H1 (cell line): ENCODE results near the gene LRRC8D. TPM values are rescaled to one million over a fixed set of nuclear protein-coding genes. Genes with fewer than 3 reads are reported as not detected.

Experiments
- CTCF ChIA-PET: fragments of 300-600 bp; sonication (Branson Sonifier 250); formaldehyde crosslinking; loops from one replicate; lab custom pipeline; 2021; ENCODE audit not compliant: partially characterized antibody; lab: Charles Lee
- POLR2A ChIA-PET: fragments of 300-600 bp; sonication (Branson Sonifier 250); formaldehyde crosslinking; loops from one replicate; lab custom pipeline; 2021; ENCODE audit warnings: inconsistent platforms; ENCODE audit not compliant: partially characterized antibody; lab: Charles Lee
- DNase-seq, 2 experiments: peaks; one replicate each; pipeline versions ENCODE4 v3.0.0 to v3.0.0-alpha.2; 2010 to 2022; ENCODE audit warnings: low spot score in 2 of 2, low read depth in 1 of 2, mixed read lengths in 1 of 2
- FAIRE-seq: peaks from 2 replicates; lab custom pipeline; 2011; peaks lifted over from hg19 to GRCh38; lab: Jason Lieb, UNC
- H2AFZ ChIP-seq: 2 replicates; pipeline ENCODE4 v1.8.1; 2012; ENCODE audit warnings: low read length, inconsistent platforms
- H2AK5ac ChIP-seq: 2 replicates; pipeline ENCODE4 v1.6.1; 2013; ENCODE audit warnings: low read depth, low read length
- H2BK120ac ChIP-seq: replicated peaks from 2 replicates; pipeline ENCODE3; 2013; ENCODE audit warnings: low read depth, low read length, inconsistent platforms
- H2BK12ac ChIP-seq: 2 replicates; pipeline ENCODE4 v1.6.1; 2013; ENCODE audit warnings: low read depth, low read length
- H2BK15ac ChIP-seq: 2 replicates; pipeline ENCODE4 v1.6.1; 2013; ENCODE audit warnings: low read length
- H2BK20ac ChIP-seq: 2 replicates; pipeline ENCODE4 v1.6.1; 2013; ENCODE audit warnings: low read length
- H2BK5ac ChIP-seq: 2 replicates; pipeline ENCODE4 v1.6.1; 2013; ENCODE audit warnings: low read depth, low read length
- H3K14ac ChIP-seq: 2 replicates; pipeline ENCODE4 v1.6.1; 2013; ENCODE audit warnings: inconsistent platforms; ENCODE audit not compliant: insufficient read length
- H3K18ac ChIP-seq: 2 replicates; pipeline ENCODE4 v1.6.1; 2013; ENCODE audit warnings: low read length; ENCODE audit errors: extremely low read depth
- H3K23ac ChIP-seq: 2 replicates; pipeline ENCODE4 v1.6.1; 2013; ENCODE audit warnings: inconsistent platforms; ENCODE audit not compliant: insufficient read length
- H3K23me2 ChIP-seq: 2 replicates; pipeline ENCODE4 v1.6.1; 2013; ENCODE audit warnings: low read depth, low read length
- H3K27ac ChIP-seq: 2 replicates; pipeline ENCODE4 v1.6.1; 2011; ENCODE audit warnings: low read depth, low read length, inconsistent platforms
- H3K27me3 ChIP-seq, 4 experiments: replicated peaks in 1 of 4; 1 replicate in 1 of 4; 2 replicates in 3 of 4; pipeline versions ENCODE4 v1.6.1 to v1.8.1; 2011 to 2013; ENCODE audit warnings: low read length in 3 of 4, mild to moderate bottlenecking in 3 of 4, inconsistent platforms in 2 of 4, mixed read lengths in 2 of 4, moderate library complexity in 1 of 4; ENCODE audit not compliant: control insufficient read depth in 3 of 4, insufficient read depth in 3 of 4; ENCODE audit errors: extremely low read depth in 1 of 4
- H3K36me3 ChIP-seq, 4 experiments: 2 replicates each; pipeline versions ENCODE4 v1.6.1 to v1.8.1; 2011 to 2013; ENCODE audit warnings: mild to moderate bottlenecking in 4 of 4, low read length in 3 of 4, moderate library complexity in 2 of 4, control low read depth in 1 of 4, inconsistent platforms in 1 of 4; ENCODE audit not compliant: insufficient read depth in 4 of 4, control insufficient read depth in 2 of 4
- H3K4ac ChIP-seq: replicated peaks from 2 replicates; pipeline ENCODE3; 2013; ENCODE audit warnings: low read length, low read depth, mixed read lengths, inconsistent platforms; ENCODE audit not compliant: insufficient read length
- H3K4me1 ChIP-seq, 4 experiments: replicated peaks in 1 of 4; 1 replicate in 1 of 4; 2 replicates in 3 of 4; pipeline versions ENCODE4 v1.6.1 to v1.8.1; 2011 to 2013; ENCODE audit warnings: low read length in 3 of 4, inconsistent platforms in 2 of 4, mixed read lengths in 1 of 4; ENCODE audit not compliant: insufficient read depth in 4 of 4, control insufficient read depth in 3 of 4
- H3K4me2 ChIP-seq, 2 experiments: 2 replicates each; pipeline versions ENCODE4 v1.6.1 to v1.8.1; 2011 to 2013; ENCODE audit warnings: low read depth in 2 of 2, low read length in 2 of 2, control low read depth in 1 of 2, inconsistent platforms in 1 of 2, mild to moderate bottlenecking in 1 of 2; ENCODE audit not compliant: insufficient read depth in 1 of 2
- H3K4me3 ChIP-seq, 4 experiments: fragments of 200-600, 300-600 bp in 1 of 4; sonication (generic), shearing (Covaris generic), sonication (Bioruptor Twin) in 1 of 4; 2 replicates each; pipeline versions ENCODE4 v1.5.1 to v1.8.1; 2011 to 2016; ENCODE audit warnings: low read length in 4 of 4, low read depth in 3 of 4, control low read depth in 2 of 4, inconsistent platforms in 2 of 4, mild to moderate bottlenecking in 2 of 4, mixed read lengths in 1 of 4, moderate library complexity in 1 of 4; ENCODE audit not compliant: insufficient read depth in 2 of 4; ENCODE audit errors: extremely low read depth in 1 of 4
- H3K56ac ChIP-seq: replicated peaks from 2 replicates; pipeline ENCODE3; 2013; ENCODE audit warnings: low read depth, mild to moderate bottlenecking, mixed read lengths, low read length, inconsistent platforms; ENCODE audit not compliant: insufficient read length
- H3K79me1 ChIP-seq: 2 replicates; pipeline ENCODE4 v1.6.1; 2013; ENCODE audit warnings: low read depth, low read length, control low read depth
- H3K79me2 ChIP-seq, 2 experiments: 2 replicates each; pipeline versions ENCODE4 v1.6.1 to v1.8.1; 2012 to 2013; ENCODE audit warnings: low read length in 2 of 2, mild to moderate bottlenecking in 2 of 2, inconsistent platforms in 1 of 2; ENCODE audit not compliant: insufficient read depth in 2 of 2, control insufficient read depth in 1 of 2
- H3K9ac ChIP-seq, 4 experiments: replicated peaks in 1 of 4; 1 replicate in 1 of 4; 2 replicates in 3 of 4; pipeline versions ENCODE4 v1.6.1 to v1.8.1; 2011 to 2013; ENCODE audit warnings: low read depth in 3 of 4, low read length in 3 of 4, control low read depth in 2 of 4, mild to moderate bottlenecking in 2 of 4, moderate library complexity in 2 of 4, inconsistent platforms in 1 of 4; ENCODE audit errors: extremely low read depth in 1 of 4
- H3K9me3 ChIP-seq, 2 experiments: 2 replicates each; pipeline versions ENCODE4 v1.6.1 to v1.8.1; 2012 to 2013; ENCODE audit warnings: mild to moderate bottlenecking in 2 of 2, moderate library complexity in 2 of 2, control low read depth in 1 of 2, inconsistent platforms in 1 of 2, low read depth in 1 of 2, low read length in 1 of 2, mixed read lengths in 1 of 2; ENCODE audit not compliant: insufficient read depth in 2 of 2
- H4K20me1 ChIP-seq, 2 experiments: replicated peaks in 1 of 2; 2 replicates each; pipeline versions ENCODE3 to v1.8.1; 2011 to 2013; ENCODE audit warnings: inconsistent platforms in 2 of 2, low read length in 2 of 2, mild to moderate bottlenecking in 1 of 2; ENCODE audit not compliant: insufficient read depth in 2 of 2, control insufficient read depth in 1 of 2
- H4K5ac ChIP-seq: 2 replicates; pipeline ENCODE4 v1.6.1; 2013; ENCODE audit warnings: low read length, low read depth, mixed read lengths, inconsistent platforms; ENCODE audit not compliant: insufficient read length
- H4K8ac ChIP-seq: 2 replicates; pipeline ENCODE4 v1.8.0; 2013; ENCODE audit warnings: mild to moderate bottlenecking, moderate library complexity, low read length, inconsistent platforms; ENCODE audit not compliant: insufficient read depth; ENCODE audit errors: extremely low read depth
- H4K91ac ChIP-seq: replicated peaks from 2 replicates; pipeline ENCODE3; 2013; ENCODE audit warnings: low read length, mixed read lengths, inconsistent platforms; ENCODE audit not compliant: insufficient read length
- ASH2L ChIP-seq: fragments of 200-600, 300-600 bp; sonication (generic); IDR thresholded peaks from one replicate; pipeline ENCODE4 v1.7.1; 2017; ENCODE audit warnings: low read length
- CREB1 ChIP-seq: IDR thresholded peaks from 2 replicates; pipeline ENCODE4 v1.6.1; 2012; ENCODE audit warnings: inconsistent platforms
- GTF2F1 ChIP-seq: IDR thresholded peaks from 2 replicates; pipeline ENCODE4 v1.6.1; 2012; ENCODE audit warnings: low read depth, low read length, improper control_type of control experiment, borderline replicate concordance
- SP2 ChIP-seq: IDR thresholded peaks from 2 replicates; pipeline ENCODE4 v1.6.1; 2012; ENCODE audit warnings: mild to moderate bottlenecking, low read length, inconsistent platforms
- WGBS, 2 experiments: shearing (Covaris generic) in 1 of 2; methylation state at CpG; one replicate each; pipeline versions ENCODE4 v1.1.6 to v1.1.7; 2013 to 2015; ENCODE audit warnings: low lambda C conversion rate in 2 of 2, mixed read lengths in 2 of 2, inconsistent platforms in 1 of 2, low coverage in 1 of 2, missing lambda C conversion rate in 1 of 2; ENCODE audit not compliant: insufficient replicate concordance in 2 of 2, insufficient coverage in 1 of 2, insufficient read length in 1 of 2; ENCODE audit errors: extremely low coverage in 1 of 2, missing lambda C conversion rate in 1 of 2; 5-methylcytosine and 5-hydroxymethylcytosine counted together
- polyA plus RNA-seq, 7 experiments: library from polyadenylated mRNA; depleted of rRNA in 3 of 7; stranded (reverse) in 5 of 7; unstranded in 2 of 7; fragments of >200 nt in 5 of 7; fragments of 200-250 nt in 2 of 7; gene quantifications; 1 replicate in 5 of 7; 2 replicates in 1 of 7; 4 replicates in 1 of 7; pipeline versions ENCODE4 v1.2.1 to v1.2.3, GENCODE V29; 2011 to 2013; ENCODE audit warnings: missing spikeins in 2 of 7, mixed read lengths in 2 of 7
- total RNA-seq: library from RNA; stranded (reverse); fragmentation: NEBNext Ultra II Directional; extraction: Animal tissue kit (Norgen Biotek cat#: 25700); gene quantifications from 2 replicates; pipeline ENCODE4 v1.2.1, GENCODE V29; 2021

Gene LRRC8D
- total and polyA plus RNA-seq, 2 of the 8 experiments (the other 6 are each of a cell fraction or from before 2014, with no cell fraction given): 42.0 to 58.5 TPM

- Histone ChIP-seq H3K9me3 (peaks cover 0 to 3% of the 10 kb centered on the region in 2 experiments; a peak in 2 of 4 replicates), H4K91ac (no peak overlapping the region), H3K4ac (no peak overlapping the region), H3K79me2 (no peaks in the 10 kb centered on the region), H2BK15ac (no peak overlapping the region), H4K8ac (no peak overlapping the region), H2BK12ac (no peak overlapping the region), H3K56ac (no peak overlapping the region), H3K18ac (no peak overlapping the region), H2BK120ac (no peak overlapping the region), H3K9ac (no peak overlapping the region), H2BK5ac (no peak overlapping the region), H3K27me3 (no peaks in the 10 kb centered on the region), H3K4me1 (peaks cover 0 to 3% (median 3%) of the 10 kb centered on the region in 4 experiments; a peak in 4 of 7 replicates), H2AFZ (no peak overlapping the region), H3K36me3 (no peaks in the 10 kb centered on the region), H4K5ac (no peak overlapping the region), H3K4me3 (no peak overlapping the region), H3K4me2 (no peak overlapping the region), H2AK5ac (no peak overlapping the region), H3K79me1 (no peaks in the 10 kb centered on the region), H4K20me1 (no peaks in the 10 kb centered on the region), H2BK20ac (no peak overlapping the region), H3K14ac (no peak overlapping the region), H3K23me2 (no peaks in the 10 kb centered on the region), H3K27ac (no peak overlapping the region), H3K23ac (no peak overlapping the region)
- POLR2A ChIA-PET: interaction anchor here (0.6 kb wide), 1 partner anchor 18 kb away, joined by 3 read pairs; no protein-coding TSS in a partner anchor
- 91% methylated on average over 2 of the region's 2 CpGs; no CpG with 5 or more reads in 1 of the 2 experiments for WGBS, 2 experiments
- DNase-seq (no peak), FAIRE-seq (no peak)
- CTCF ChIA-PET: interaction anchor here (0.8 kb wide), 1 partner anchor 11 kb away, joined by 3 read pairs; no protein-coding TSS in a partner anchor
- no peak for TF ChIP-seq CREB1
- TF ChIP-seq ASH2L: no peak
- no peak for TF ChIP-seq GTF2F1
- TF ChIP-seq SP2: no peak
Observed at GRCh38 chr1:89959719-89960118, 138.9 kb downstream of the LRRC8D start.
